Stromal cell of bone marrow (primary cell): ENCODE results near the gene SIDT1.

Experiments
- DNase-seq: peaks from one replicate; pipeline ENCODE4 v3.0.0-alpha.2; 2012; ENCODE audit warnings: low read depth

The SIDT1 gene

GRCh38 chr3:113597596-113598354 is 65.4 kb downstream of the SIDT1 start:
- DNase-seq: no peak

GRCh38 chr3:113600418-113601182 is 68.2 kb downstream of the SIDT1 start:
- DNase-seq: no peak

GRCh38 chr3:113601240-113601639 is 68.9 kb downstream of the SIDT1 start:
- DNase-seq: no peak

GRCh38 chr3:113602256-113602655 is 69.9 kb downstream of the SIDT1 start:
- DNase-seq: no peak

- no peak for DNase-seq
Measured at GRCh38 chr3:113602836-113603235, 70.5 kb downstream of the SIDT1 start.

DNA sequence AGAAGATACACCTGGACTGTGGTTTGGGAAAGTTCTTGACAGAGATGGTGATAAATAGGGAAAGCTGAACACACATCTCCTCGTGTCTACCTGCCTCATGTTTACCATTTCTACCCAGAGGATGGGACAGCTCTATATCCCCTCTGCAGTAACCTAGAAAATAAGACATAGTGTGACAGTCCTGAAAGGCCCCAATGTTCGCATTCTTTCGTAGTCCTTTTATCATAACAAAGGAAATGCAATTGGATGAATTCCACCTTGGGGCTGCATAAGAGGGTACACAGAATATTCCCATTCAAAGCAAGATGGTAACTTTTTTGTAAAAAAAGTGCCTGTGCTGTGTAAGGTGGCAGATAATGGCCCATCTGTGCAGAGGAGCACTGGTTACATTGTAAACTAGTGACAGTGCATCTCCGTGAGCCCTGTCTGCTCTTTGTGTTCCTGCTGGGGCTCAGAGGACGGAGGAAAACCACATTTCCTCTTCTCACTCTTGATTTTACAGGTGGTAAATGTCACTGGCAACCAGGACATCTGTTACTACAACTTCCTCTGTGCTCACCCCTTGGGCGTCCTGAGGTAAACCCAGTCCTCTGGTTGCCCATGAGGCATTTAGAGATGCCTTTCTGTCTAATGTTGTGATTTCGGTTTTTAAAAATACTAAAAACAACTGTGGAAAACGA is 74.3 kb downstream of the SIDT1 start:
- DNase-seq: no peak

GRCh38 chr3:113607219-113607596 is 74.9 kb downstream of the SIDT1 start:
- no peak for DNase-seq

GRCh38 chr3:113614402-113614801 is 82.0 kb downstream of the SIDT1 start:
- no peak for DNase-seq

GRCh38 chr3:113615976-113616375 is 83.6 kb downstream of the SIDT1 start:
- no peak for DNase-seq

GRCh38 chr3:113617726-113618125 is 85.4 kb downstream of the SIDT1 start:
- DNase-seq: no peak

- no peak for DNase-seq
Measured at GRCh38 chr3:113620091-113620490, 87.7 kb downstream of the SIDT1 start.

DNA sequence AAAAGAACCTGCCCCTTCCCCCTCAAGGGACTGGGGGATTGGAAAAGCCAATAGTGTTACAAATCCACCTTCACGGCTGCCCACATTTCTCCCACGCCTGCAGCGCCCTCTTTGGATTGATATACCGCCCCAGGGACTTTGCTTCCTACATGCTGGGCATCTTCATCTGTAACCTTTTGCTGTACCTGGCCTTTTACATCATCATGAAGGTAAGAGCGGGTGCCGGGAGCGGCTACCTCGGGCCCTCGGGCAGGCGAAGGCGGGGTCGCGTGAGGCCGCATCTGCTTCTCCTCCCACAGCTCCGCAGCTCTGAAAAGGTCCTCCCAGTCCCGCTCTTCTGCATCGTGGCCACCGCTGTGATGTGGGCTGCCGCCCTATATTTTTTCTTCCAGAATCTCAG is 91.0 kb downstream of the SIDT1 start:
- DNase-seq: no peak

GRCh38 chr3:113623811-113624210 is 91.5 kb downstream of the SIDT1 start:
- DNase-seq: no peak

DNA sequence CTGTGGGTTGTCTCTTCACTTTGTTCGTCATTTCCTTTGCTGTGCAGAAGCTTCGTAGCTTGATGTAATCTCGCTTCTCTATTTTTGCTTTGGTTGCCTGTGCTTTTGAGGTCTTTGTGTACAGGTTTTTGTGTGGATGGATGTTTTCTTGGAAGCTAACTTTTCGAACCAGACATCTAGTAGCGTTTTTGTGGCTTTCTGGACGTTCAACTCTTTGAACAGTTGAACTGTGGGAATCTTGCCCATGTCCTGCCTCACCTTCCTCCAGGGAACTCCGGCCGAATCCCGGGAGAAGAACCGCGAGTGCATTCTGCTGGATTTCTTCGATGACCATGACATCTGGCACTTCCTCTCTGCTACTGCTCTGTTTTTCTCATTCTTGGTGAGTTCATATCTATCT is 93.5 kb downstream of the SIDT1 start:
- no peak for DNase-seq

- DNase-seq: peak; percentile 43
Measured at GRCh38 chr3:113626503-113627371, 94.4 kb downstream of the SIDT1 start.

DNA sequence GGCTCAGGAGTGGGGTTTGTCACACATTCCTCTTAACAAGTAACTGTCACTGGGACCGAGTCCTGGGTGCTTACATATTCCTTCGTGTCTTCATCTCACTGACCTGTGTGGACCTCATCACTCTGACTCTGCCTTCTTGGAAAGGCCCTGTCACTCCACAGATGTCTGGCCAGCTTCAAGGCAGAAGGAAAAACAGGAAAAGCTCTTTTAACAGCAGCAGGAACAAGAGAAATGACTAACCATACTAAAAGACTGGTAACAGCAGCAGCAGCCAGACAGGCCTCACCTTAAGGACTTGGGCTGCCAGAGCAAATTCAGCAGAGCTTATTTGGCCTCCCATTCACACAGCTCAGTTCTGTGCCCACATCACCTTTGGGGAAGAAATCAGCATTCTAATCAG is 96.0 kb downstream of the SIDT1 start:
- no peak for DNase-seq

- DNase-seq: no peak
Measured at GRCh38 chr3:113628788-113629187, 96.4 kb downstream of the SIDT1 start.

- DNase-seq: no peak
Measured at GRCh38 chr3:113629584-113630421, 97.4 kb downstream of the SIDT1 start.

- no peak for DNase-seq
Measured at GRCh38 chr3:113630956-113631542, 98.7 kb downstream of the SIDT1 start.

GRCh38 chr3:113631573-113631972 is 99.2 kb downstream of the SIDT1 start:
- no peak for DNase-seq
